Ishikawa (cell line): ENCODE data around the gene RPL6.

Experiments
- TAF1 ChIP-seq: IDR thresholded peaks from 2 replicates; pipeline ENCODE4 v1.6.1; 2012; ENCODE audit warnings: low read depth, mild to moderate bottlenecking
- TF ChIP-seq, protein P1 (sequence below): IDR thresholded peaks from 2 replicates; pipeline ENCODE4 v1.6.1; 2012

DNA sequence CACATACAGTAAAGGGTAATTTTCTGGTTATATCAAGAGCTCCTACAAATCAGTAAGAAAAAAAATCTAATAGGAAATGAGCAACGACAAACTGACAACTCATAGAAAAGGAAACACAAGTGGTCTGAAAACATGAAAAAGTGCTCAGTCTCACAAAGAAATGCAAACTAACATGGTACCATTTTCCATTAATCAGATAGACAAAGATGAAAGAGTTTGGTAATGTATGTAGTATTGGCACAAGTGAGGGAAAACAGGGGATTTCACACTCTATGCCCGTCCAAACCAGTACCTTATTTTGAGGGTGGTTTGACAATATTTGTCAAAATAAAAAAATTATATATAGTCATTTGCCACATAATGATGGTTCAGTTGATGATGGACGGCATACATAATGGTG lies 22.6 kb upstream of the RPL6 start:
- no peak for TF ChIP-seq TAF1
- TF ChIP-seq, protein P1, sequence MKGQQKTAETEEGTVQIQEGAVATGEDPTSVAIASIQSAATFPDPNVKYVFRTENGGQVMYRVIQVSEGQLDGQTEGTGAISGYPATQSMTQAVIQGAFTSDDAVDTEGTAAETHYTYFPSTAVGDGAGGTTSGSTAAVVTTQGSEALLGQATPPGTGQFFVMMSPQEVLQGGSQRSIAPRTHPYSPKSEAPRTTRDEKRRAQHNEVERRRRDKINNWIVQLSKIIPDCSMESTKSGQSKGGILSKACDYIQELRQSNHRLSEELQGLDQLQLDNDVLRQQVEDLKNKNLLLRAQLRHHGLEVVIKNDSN, result no peak
